ENCODE results near the gene SPATA31D3.
"Not testable (repeated sequence)": the region's sequence is repeated elsewhere in the genome, so short reads cannot be mapped to it uniquely, and the experiment has no call there.

Gene SPATA31D3

DNA sequence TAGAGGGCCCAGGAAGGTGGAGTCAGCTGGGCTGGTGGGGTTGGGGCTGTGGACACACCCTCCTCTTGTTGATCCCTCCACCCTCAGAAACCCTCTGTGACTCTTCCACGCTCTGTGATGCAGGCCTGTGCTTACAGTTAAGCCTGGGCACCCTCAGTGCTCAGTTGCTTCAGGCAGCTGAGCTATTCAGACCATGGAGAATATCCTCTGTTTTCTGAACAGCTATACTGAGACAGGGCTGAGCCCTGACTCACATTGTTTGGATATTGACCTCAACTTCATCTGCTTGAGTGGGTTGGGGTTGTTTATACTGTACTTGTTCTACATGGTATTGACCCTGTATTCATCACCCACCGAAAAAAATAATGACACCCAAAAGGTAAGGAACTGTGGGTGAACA is at the start of gene SPATA31D3:
SPATA31D3 (plus strand) TSS at position 108 of the 400 bp plus-strand sequence; CDS start at position 194, 86 bp downstream.
- not testable (repeated sequence) for H3K9me3 ChIP-seq (ENCODE audit: control insufficient read depth in 1 of 2, low read length in 2 of 2); H3K4me3 ChIP-seq (ENCODE audit: low read depth in 1 of 2, low read length in 2 of 2); H3K9ac ChIP-seq (ENCODE audit: low read depth in 1 of 2, low read length in 2 of 2); H3K36me3 ChIP-seq (ENCODE audit: control insufficient read depth in 1 of 2, insufficient read depth in 2 of 2, low read length in 2 of 2); H3K27me3 ChIP-seq (ENCODE audit: control insufficient read depth in 1 of 2, insufficient read depth in 2 of 2, low read length in 2 of 2); H3K27ac ChIP-seq (ENCODE audit: low read depth, low read length); H3K4me1 ChIP-seq (ENCODE audit: control insufficient read depth in 1 of 2, insufficient read depth in 2 of 2, low read length in 2 of 2)

GRCh38 chr9:81893929-81894328 is 49.4 kb upstream of the SPATA31D3 start:
- H3K9ac ChIP-seq (ENCODE audit: low read depth in 1 of 2, low read length in 2 of 2) = no peak overlapping the region
- H3K9me3 ChIP-seq (ENCODE audit: control insufficient read depth in 1 of 2, low read length in 2 of 2) = no peaks in the 10 kb centered on the region
- no peaks in the 10 kb centered on the region for H3K27me3 ChIP-seq (ENCODE audit: control insufficient read depth in 1 of 2, insufficient read depth in 2 of 2, low read length in 2 of 2)
- H3K27ac ChIP-seq (ENCODE audit: low read depth, low read length) = no peak overlapping the region
- H3K4me1 ChIP-seq (ENCODE audit: control insufficient read depth in 1 of 2, insufficient read depth in 2 of 2, low read length in 2 of 2) = no peaks in the 10 kb centered on the region
- H3K36me3 ChIP-seq (ENCODE audit: control insufficient read depth in 1 of 2, insufficient read depth in 2 of 2, low read length in 2 of 2) = no peaks in the 10 kb centered on the region
- no peak overlapping the region for H3K4me3 ChIP-seq (ENCODE audit: low read depth in 1 of 2, low read length in 2 of 2)

GRCh38 chr9:81894891-81895290 is 48.4 kb upstream of the SPATA31D3 start:
- Histone ChIP-seq H3K27ac (ENCODE audit: low read depth, low read length) (no peak overlapping the region), H3K9ac (ENCODE audit: low read depth in 1 of 2, low read length in 2 of 2) (no peak overlapping the region), H3K4me1 (ENCODE audit: control insufficient read depth in 1 of 2, insufficient read depth in 2 of 2, low read length in 2 of 2) (no peaks in the 10 kb centered on the region), H3K27me3 (ENCODE audit: control insufficient read depth in 1 of 2, insufficient read depth in 2 of 2, low read length in 2 of 2) (no peaks in the 10 kb centered on the region), H3K9me3 (ENCODE audit: control insufficient read depth in 1 of 2, low read length in 2 of 2) (no peaks in the 10 kb centered on the region), H3K36me3 (ENCODE audit: control insufficient read depth in 1 of 2, insufficient read depth in 2 of 2, low read length in 2 of 2) (no peaks in the 10 kb centered on the region), H3K4me3 (ENCODE audit: low read depth in 1 of 2, low read length in 2 of 2) (no peak overlapping the region)

- H3K27ac ChIP-seq (ENCODE audit: low read depth, low read length) = no peak overlapping the region
- H3K9me3 ChIP-seq (ENCODE audit: control insufficient read depth in 1 of 2, low read length in 2 of 2) = no peaks in the 10 kb centered on the region
- no peaks in the 10 kb centered on the region for H3K4me1 ChIP-seq (ENCODE audit: control insufficient read depth in 1 of 2, insufficient read depth in 2 of 2, low read length in 2 of 2)
- no peaks in the 10 kb centered on the region for H3K36me3 ChIP-seq (ENCODE audit: control insufficient read depth in 1 of 2, insufficient read depth in 2 of 2, low read length in 2 of 2)
- no peaks in the 10 kb centered on the region for H3K27me3 ChIP-seq (ENCODE audit: control insufficient read depth in 1 of 2, insufficient read depth in 2 of 2, low read length in 2 of 2)
- H3K4me3 ChIP-seq (ENCODE audit: low read depth in 1 of 2, low read length in 2 of 2) = no peak overlapping the region
- H3K9ac ChIP-seq (ENCODE audit: low read depth in 1 of 2, low read length in 2 of 2) = no peak overlapping the region
Measured at GRCh38 chr9:81896070-81896469, 47.2 kb upstream of the SPATA31D3 start.

GRCh38 chr9:81898851-81899250 is 44.4 kb upstream of the SPATA31D3 start:
- Histone ChIP-seq H3K9me3 (ENCODE audit: control insufficient read depth in 1 of 2, low read length in 2 of 2) (no peaks in the 10 kb centered on the region), H3K9ac (ENCODE audit: low read depth in 1 of 2, low read length in 2 of 2) (no peak overlapping the region), H3K36me3 (ENCODE audit: control insufficient read depth in 1 of 2, insufficient read depth in 2 of 2, low read length in 2 of 2) (no peaks in the 10 kb centered on the region), H3K27ac (ENCODE audit: low read depth, low read length) (no peak overlapping the region), H3K4me1 (ENCODE audit: control insufficient read depth in 1 of 2, insufficient read depth in 2 of 2, low read length in 2 of 2) (no peaks in the 10 kb centered on the region), H3K4me3 (ENCODE audit: low read depth in 1 of 2, low read length in 2 of 2) (no peak overlapping the region), H3K27me3 (ENCODE audit: control insufficient read depth in 1 of 2, insufficient read depth in 2 of 2, low read length in 2 of 2) (no peaks in the 10 kb centered on the region)

- Histone ChIP-seq H3K4me1 (ENCODE audit: control insufficient read depth in 1 of 2, insufficient read depth in 2 of 2, low read length in 2 of 2) (no peaks in the 10 kb centered on the region), H3K27me3 (ENCODE audit: control insufficient read depth in 1 of 2, insufficient read depth in 2 of 2, low read length in 2 of 2) (no peaks in the 10 kb centered on the region), H3K4me3 (ENCODE audit: low read depth in 1 of 2, low read length in 2 of 2) (no peak overlapping the region), H3K9me3 (ENCODE audit: control insufficient read depth in 1 of 2, low read length in 2 of 2) (no peaks in the 10 kb centered on the region), H3K27ac (ENCODE audit: low read depth, low read length) (no peak overlapping the region), H3K36me3 (ENCODE audit: control insufficient read depth in 1 of 2, insufficient read depth in 2 of 2, low read length in 2 of 2) (no peaks in the 10 kb centered on the region), H3K9ac (ENCODE audit: low read depth in 1 of 2, low read length in 2 of 2) (no peak overlapping the region)
Measured at GRCh38 chr9:81902196-81902595, 41.1 kb upstream of the SPATA31D3 start.

- Histone ChIP-seq H3K4me3 (ENCODE audit: low read depth in 1 of 2, low read length in 2 of 2) (no peak overlapping the region), H3K27ac (ENCODE audit: low read depth, low read length) (no peak overlapping the region), H3K4me1 (ENCODE audit: control insufficient read depth in 1 of 2, insufficient read depth in 2 of 2, low read length in 2 of 2) (no peaks in the 10 kb centered on the region), H3K9ac (ENCODE audit: low read depth in 1 of 2, low read length in 2 of 2) (no peak overlapping the region), H3K36me3 (ENCODE audit: control insufficient read depth in 1 of 2, insufficient read depth in 2 of 2, low read length in 2 of 2) (no peaks in the 10 kb centered on the region), H3K27me3 (ENCODE audit: control insufficient read depth in 1 of 2, insufficient read depth in 2 of 2, low read length in 2 of 2) (no peaks in the 10 kb centered on the region), H3K9me3 (ENCODE audit: control insufficient read depth in 1 of 2, low read length in 2 of 2) (no peaks in the 10 kb centered on the region)
Measured at GRCh38 chr9:81902626-81903025, 40.7 kb upstream of the SPATA31D3 start.

GRCh38 chr9:81906671-81907070 is 36.6 kb upstream of the SPATA31D3 start:
- H3K27ac ChIP-seq (ENCODE audit: low read depth, low read length) = no peak overlapping the region
- no peaks in the 10 kb centered on the region for H3K9me3 ChIP-seq (ENCODE audit: control insufficient read depth in 1 of 2, low read length in 2 of 2)
- no peaks in the 10 kb centered on the region for H3K4me1 ChIP-seq (ENCODE audit: control insufficient read depth in 1 of 2, insufficient read depth in 2 of 2, low read length in 2 of 2)
- H3K9ac ChIP-seq (ENCODE audit: low read depth in 1 of 2, low read length in 2 of 2) = no peak overlapping the region
- no peak overlapping the region for H3K4me3 ChIP-seq (ENCODE audit: low read depth in 1 of 2, low read length in 2 of 2)
- no peaks in the 10 kb centered on the region for H3K27me3 ChIP-seq (ENCODE audit: control insufficient read depth in 1 of 2, insufficient read depth in 2 of 2, low read length in 2 of 2)
- no peaks in the 10 kb centered on the region for H3K36me3 ChIP-seq (ENCODE audit: control insufficient read depth in 1 of 2, insufficient read depth in 2 of 2, low read length in 2 of 2)

- Histone ChIP-seq H3K4me1 (ENCODE audit: control insufficient read depth in 1 of 2, insufficient read depth in 2 of 2, low read length in 2 of 2) (no peaks in the 10 kb centered on the region), H3K9me3 (ENCODE audit: control insufficient read depth in 1 of 2, low read length in 2 of 2) (no peaks in the 10 kb centered on the region), H3K4me3 (ENCODE audit: low read depth in 1 of 2, low read length in 2 of 2) (no peak overlapping the region), H3K27ac (ENCODE audit: low read depth, low read length) (no peak overlapping the region), H3K36me3 (ENCODE audit: control insufficient read depth in 1 of 2, insufficient read depth in 2 of 2, low read length in 2 of 2) (no peaks in the 10 kb centered on the region), H3K27me3 (ENCODE audit: control insufficient read depth in 1 of 2, insufficient read depth in 2 of 2, low read length in 2 of 2) (no peaks in the 10 kb centered on the region), H3K9ac (ENCODE audit: low read depth in 1 of 2, low read length in 2 of 2) (no peak overlapping the region)
Measured at GRCh38 chr9:81912135-81912534, 31.2 kb upstream of the SPATA31D3 start.

GRCh38 chr9:81915801-81916505 is 27.3 kb upstream of the SPATA31D3 start:
- Histone ChIP-seq H3K27ac (ENCODE audit: low read depth, low read length) (no peak overlapping the region), H3K4me1 (ENCODE audit: control insufficient read depth in 1 of 2, insufficient read depth in 2 of 2, low read length in 2 of 2) (no peaks in the 10 kb centered on the region), H3K9ac (ENCODE audit: low read depth in 1 of 2, low read length in 2 of 2) (no peak overlapping the region), H3K36me3 (ENCODE audit: control insufficient read depth in 1 of 2, insufficient read depth in 2 of 2, low read length in 2 of 2) (no peaks in the 10 kb centered on the region), H3K9me3 (ENCODE audit: control insufficient read depth in 1 of 2, low read length in 2 of 2) (no peaks in the 10 kb centered on the region), H3K27me3 (ENCODE audit: control insufficient read depth in 1 of 2, insufficient read depth in 2 of 2, low read length in 2 of 2) (no peaks in the 10 kb centered on the region), H3K4me3 (ENCODE audit: low read depth in 1 of 2, low read length in 2 of 2) (no peak overlapping the region)

GRCh38 chr9:81918507-81918906 is 24.8 kb upstream of the SPATA31D3 start:
- not testable (repeated sequence) for H3K4me1 ChIP-seq (ENCODE audit: control insufficient read depth in 1 of 2, insufficient read depth in 2 of 2, low read length in 2 of 2); H3K27me3 ChIP-seq (ENCODE audit: control insufficient read depth in 1 of 2, insufficient read depth in 2 of 2, low read length in 2 of 2); H3K9me3 ChIP-seq (ENCODE audit: control insufficient read depth in 1 of 2, low read length in 2 of 2); H3K9ac ChIP-seq (ENCODE audit: low read depth in 1 of 2, low read length in 2 of 2); H3K4me3 ChIP-seq (ENCODE audit: low read depth in 1 of 2, low read length in 2 of 2); H3K27ac ChIP-seq (ENCODE audit: low read depth, low read length); H3K36me3 ChIP-seq (ENCODE audit: control insufficient read depth in 1 of 2, insufficient read depth in 2 of 2, low read length in 2 of 2)

All from duodenal mucosa (tissue), 2 donors.